ENCODE data around the gene RYR3.

DNA sequence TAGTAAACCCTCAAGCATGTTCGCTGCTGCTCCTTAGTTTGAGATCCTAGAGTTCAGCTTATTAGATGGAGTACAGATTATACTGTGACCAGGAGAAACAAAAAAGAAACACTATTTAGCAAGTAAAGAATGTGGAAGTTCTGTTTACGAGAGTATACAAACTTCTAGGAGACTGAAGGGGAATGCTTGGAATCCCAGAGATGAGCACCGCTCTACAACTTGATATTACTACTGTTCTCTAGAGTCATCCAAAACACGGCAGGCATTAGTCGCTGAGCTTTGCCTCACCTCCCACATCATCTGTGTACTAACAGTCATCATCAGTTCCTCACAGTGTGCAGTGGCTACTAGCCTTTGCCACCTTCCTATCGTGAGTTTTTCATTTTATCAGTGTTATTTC, 536.1 kb downstream of the RYR3 start:
- TF ChIP-seq, protein P1, sequence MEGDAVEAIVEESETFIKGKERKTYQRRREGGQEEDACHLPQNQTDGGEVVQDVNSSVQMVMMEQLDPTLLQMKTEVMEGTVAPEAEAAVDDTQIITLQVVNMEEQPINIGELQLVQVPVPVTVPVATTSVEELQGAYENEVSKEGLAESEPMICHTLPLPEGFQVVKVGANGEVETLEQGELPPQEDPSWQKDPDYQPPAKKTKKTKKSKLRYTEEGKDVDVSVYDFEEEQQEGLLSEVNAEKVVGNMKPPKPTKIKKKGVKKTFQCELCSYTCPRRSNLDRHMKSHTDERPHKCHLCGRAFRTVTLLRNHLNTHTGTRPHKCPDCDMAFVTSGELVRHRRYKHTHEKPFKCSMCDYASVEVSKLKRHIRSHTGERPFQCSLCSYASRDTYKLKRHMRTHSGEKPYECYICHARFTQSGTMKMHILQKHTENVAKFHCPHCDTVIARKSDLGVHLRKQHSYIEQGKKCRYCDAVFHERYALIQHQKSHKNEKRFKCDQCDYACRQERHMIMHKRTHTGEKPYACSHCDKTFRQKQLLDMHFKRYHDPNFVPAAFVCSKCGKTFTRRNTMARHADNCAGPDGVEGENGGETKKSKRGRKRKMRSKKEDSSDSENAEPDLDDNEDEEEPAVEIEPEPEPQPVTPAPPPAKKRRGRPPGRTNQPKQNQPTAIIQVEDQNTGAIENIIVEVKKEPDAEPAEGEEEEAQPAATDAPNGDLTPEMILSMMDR (conservative IDR thresholded peaks at IDR 0.05; ENCODE audit: low read length), result no peak
- TF ChIP-seq EZH2phosphoT487 (IDR thresholded peaks at IDR 0.05; ENCODE audit: borderline replicate concordance), result no peak
